NCI-H146 (cell line): Measurements from ENCODE around the gene APOE.
"Not testable (repeated sequence)": the region's sequence is repeated elsewhere in the genome, so short reads cannot be mapped to it uniquely, and the experiment has no call there.

ENCODE experiments used
- DNase-seq: peaks from one replicate; lab custom pipeline; 2025; lab: John Stamatoyannopoulos, UW

The APOE gene

GRCh38 chr19:44884566-44884965, 21.0 kb upstream of the APOE start:
- no peak for DNase-seq

GRCh38 chr19:44886141-44886540, 19.5 kb upstream of the APOE start:
- no peak for DNase-seq

- DNase-seq = no peak
Observed at GRCh38 chr19:44887648-44888047, 17.9 kb upstream of the APOE start.

GRCh38 chr19:44888335-44888734, 17.3 kb upstream of the APOE start:
- not testable (repeated sequence) for DNase-seq

- no peak for DNase-seq
Observed at GRCh38 chr19:44889830-44890365, 15.7 kb upstream of the APOE start.

- DNase-seq = peak; percentile 100
Observed at GRCh38 chr19:44890366-44891015, 15.1 kb upstream of the APOE start.

GRCh38 chr19:44891016-44891882, 14.3 kb upstream of the APOE start, which contains the start of gene TOMM40:
TOMM40 (plus strand) TSS chr19:44891254; CDS start chr19:44891416, 162 bp downstream.
- peak; percentile 100 for DNase-seq

GRCh38 chr19:44892932-44893331, 12.7 kb upstream of the APOE start:
- no peak for DNase-seq

- no peak for DNase-seq
Observed at GRCh38 chr19:44893332-44894051, 12.1 kb upstream of the APOE start.

GRCh38 chr19:44894052-44894400, 11.6 kb upstream of the APOE start:
- DNase-seq = no peak

GRCh38 chr19:44894946-44895345, 10.7 kb upstream of the APOE start:
- no peak for DNase-seq

- DNase-seq = no peak
Observed at GRCh38 chr19:44897835-44898234, 7.8 kb upstream of the APOE start.

GRCh38 chr19:44900328-44901244, 5.0 kb upstream of the APOE start:
- DNase-seq = no peak

GRCh38 chr19:44903216-44903601, 2.4 kb upstream of the APOE start:
- DNase-seq = no peak

GRCh38 chr19:44903602-44904425, 1.8 kb upstream of the APOE start:
- peak; percentile 46 for DNase-seq

GRCh38 chr19:44904426-44904994, 1.1 kb upstream of the APOE start:
- no peak for DNase-seq

- DNase-seq = no peak
Observed at GRCh38 chr19:44907613-44908012, 2.0 kb downstream of the APOE start.

GRCh38 chr19:44908074-44908835, 2.7 kb downstream of the APOE start:
- DNase-seq = no peak

GRCh38 chr19:44908836-44909261, 3.3 kb downstream of the APOE start:
- no peak for DNase-seq
